Coronary artery (tissue), 2 donors: Measurements from ENCODE around the gene MACROD2.
A peak's percentile ranks its signal among the peaks of the same experiment; 100 is the strongest.

Experiments
- DNase-seq: peaks from one replicate; pipeline ENCODE4 v3.0.0-alpha.2; 2017; ENCODE audit warnings: low spot score
- H3K27ac ChIP-seq, 2 donors: fragments of 200-600 bp; sonication (generic); one replicate each; pipeline ENCODE4 v1.5.1; 2016 to 2019
- H3K4me3 ChIP-seq: fragments of 200-600 bp; sonication (generic); 2 replicates; pipeline ENCODE4 v1.5.1; 2016; ENCODE audit warnings: mild to moderate bottlenecking, moderate library complexity
- TF ChIP-seq, protein P1 (sequence below): fragments of 200-600 bp; sonication (generic); IDR thresholded peaks from one replicate; pipeline ENCODE4 v1.5.1; 2019; ENCODE audit warnings: antibody characterized with exemption

Gene MACROD2

DNA sequence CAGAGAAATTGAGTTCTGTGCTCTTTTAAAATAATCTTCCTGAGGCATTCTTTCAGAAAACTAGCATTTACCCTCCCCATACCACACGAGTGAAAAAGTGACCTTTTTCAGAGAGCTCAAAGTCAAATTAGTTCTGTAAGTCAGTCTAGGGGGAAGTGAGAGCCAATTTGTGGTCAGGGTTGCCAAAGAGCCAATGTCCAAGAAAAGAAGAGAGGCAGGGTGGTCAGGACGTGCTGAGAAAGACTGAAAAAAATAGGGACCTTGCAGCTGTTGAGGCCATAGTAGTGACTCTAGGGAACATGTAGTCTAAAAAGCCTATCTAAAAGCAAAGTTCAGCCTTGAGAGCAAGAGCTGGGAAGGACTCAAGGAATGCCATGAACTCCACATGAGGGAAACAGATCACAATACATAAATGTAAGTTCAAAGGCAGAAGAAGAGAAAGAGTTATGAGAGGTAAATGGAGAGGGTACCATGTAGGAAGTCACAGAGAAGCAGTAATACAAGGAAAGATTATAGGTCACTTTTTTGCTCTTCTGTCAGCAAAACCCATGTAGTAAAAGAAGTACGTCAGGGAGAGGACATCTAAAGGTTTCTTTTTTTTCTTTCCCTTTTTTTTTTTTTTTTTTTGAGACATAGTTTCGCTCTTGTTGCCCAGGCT is 907.2 kb downstream of the MACROD2 start:
- no peak for DNase-seq
- TF ChIP-seq, protein P1, sequence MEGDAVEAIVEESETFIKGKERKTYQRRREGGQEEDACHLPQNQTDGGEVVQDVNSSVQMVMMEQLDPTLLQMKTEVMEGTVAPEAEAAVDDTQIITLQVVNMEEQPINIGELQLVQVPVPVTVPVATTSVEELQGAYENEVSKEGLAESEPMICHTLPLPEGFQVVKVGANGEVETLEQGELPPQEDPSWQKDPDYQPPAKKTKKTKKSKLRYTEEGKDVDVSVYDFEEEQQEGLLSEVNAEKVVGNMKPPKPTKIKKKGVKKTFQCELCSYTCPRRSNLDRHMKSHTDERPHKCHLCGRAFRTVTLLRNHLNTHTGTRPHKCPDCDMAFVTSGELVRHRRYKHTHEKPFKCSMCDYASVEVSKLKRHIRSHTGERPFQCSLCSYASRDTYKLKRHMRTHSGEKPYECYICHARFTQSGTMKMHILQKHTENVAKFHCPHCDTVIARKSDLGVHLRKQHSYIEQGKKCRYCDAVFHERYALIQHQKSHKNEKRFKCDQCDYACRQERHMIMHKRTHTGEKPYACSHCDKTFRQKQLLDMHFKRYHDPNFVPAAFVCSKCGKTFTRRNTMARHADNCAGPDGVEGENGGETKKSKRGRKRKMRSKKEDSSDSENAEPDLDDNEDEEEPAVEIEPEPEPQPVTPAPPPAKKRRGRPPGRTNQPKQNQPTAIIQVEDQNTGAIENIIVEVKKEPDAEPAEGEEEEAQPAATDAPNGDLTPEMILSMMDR: no peak
- Histone ChIP-seq H3K27ac (no peak overlapping the region), H3K4me3 (no peak overlapping the region)

DNA sequence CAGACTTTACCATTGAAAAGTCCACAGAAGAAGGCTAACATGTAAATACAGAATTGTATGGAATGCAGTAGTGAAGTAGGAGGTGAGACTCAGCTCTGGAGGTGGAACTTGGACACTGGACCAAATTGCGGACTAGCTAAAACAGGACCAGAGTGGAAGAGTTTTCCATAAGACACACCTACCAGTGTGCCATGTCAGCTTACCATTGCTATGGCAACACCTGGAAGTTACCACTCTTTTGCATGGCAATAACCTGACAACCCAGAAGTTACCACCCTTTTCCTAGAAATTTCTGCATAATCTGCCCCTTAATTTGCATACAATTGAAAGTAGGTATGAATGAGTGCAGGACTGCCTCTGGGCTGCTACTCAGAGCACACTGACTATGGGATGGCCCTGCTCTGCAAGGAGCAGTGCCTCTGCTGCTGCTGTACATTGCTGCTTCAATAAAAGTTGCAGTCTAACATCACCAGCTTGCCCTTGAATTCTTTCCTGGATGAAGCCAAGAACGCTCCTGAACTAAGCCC is 911.7 kb downstream of the MACROD2 start:
- H3K27ac ChIP-seq: no peak overlapping the region
- DNase-seq: no peak
- TF ChIP-seq, protein P1: no peak
- no peak overlapping the region for H3K4me3 ChIP-seq

DNA sequence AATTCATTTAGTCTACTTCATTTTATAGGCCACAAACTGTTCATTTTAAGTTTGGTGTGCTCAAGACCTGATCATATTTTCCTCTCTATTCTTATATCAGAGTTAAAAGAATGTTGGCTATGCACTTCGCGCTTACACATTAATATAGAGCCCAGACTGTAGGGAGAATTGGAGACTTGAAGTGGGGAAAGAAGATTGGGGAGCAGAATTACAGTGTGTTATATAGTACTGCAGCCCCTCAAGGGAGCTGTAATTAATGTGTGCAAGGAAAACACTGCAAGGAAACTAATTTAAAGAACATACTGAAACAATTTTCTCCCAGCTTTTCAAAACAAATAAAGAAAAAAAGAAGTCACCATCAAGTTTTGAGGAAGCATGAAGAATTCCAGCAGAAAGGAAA is 914.8 kb downstream of the MACROD2 start:
- Histone ChIP-seq H3K27ac (no peak overlapping the region), H3K4me3 (no peak overlapping the region)
- TF ChIP-seq, protein P1: no peak
- no peak for DNase-seq

DNA sequence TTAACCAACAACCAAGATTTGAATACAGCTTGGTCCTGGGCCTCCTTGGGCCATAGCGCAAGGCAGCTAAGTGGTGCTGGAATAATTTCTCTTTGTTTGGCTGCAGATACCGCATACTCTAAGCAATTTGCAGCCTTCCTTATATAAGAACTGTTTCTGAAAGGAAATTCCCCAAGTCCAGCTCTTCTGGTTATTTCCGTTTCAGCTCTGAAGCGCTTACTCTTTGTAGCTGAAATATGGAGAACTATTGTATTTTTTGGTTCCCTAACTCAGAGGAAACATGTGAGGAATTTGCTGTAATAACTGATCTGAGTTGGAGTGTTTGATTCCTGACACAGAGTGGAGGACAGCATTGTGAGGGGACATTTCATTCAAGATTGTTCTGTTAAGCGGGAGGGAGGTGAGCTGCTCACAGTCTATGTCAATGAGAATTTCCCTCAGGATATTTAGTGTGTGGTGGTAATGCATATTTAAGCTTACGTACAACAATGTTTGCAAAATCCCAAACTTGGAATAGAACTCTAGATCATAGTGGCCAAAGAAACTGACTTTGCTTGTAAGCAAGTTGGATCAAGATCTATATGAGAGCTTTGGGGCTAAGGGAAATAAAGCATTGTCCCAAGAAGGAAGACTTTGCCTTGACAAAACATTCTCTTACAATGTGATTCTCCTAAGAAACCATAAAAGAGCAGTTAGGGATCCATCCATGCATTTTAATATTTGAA is 918.7 kb downstream of the MACROD2 start:
- Histone ChIP-seq H3K27ac (no peak overlapping the region), H3K4me3 (no peak overlapping the region)
- TF ChIP-seq, protein P1: no peak
- DNase-seq: no peak

DNA sequence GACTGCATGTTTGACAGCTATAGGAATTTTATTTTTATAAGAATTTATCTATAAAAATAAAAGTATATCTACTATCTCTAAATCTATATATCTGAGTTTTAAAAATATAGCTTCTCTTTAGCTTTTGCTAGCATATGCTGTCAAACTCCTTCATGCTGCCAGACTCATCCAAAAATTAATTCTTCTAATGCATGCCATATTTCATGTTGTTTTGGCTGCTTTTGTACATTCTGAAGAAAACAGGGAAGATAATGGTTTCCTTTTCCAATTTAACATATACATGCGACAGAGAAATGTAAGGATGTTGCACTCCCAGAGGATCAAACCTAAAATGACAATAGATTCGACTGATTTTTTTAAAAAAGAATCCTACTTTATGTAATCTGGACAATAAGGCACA is 919.3 kb downstream of the MACROD2 start:
- Histone ChIP-seq H3K27ac (no peak overlapping the region), H3K4me3 (no peak overlapping the region)
- TF ChIP-seq, protein P1: no peak
- no peak for DNase-seq

DNA sequence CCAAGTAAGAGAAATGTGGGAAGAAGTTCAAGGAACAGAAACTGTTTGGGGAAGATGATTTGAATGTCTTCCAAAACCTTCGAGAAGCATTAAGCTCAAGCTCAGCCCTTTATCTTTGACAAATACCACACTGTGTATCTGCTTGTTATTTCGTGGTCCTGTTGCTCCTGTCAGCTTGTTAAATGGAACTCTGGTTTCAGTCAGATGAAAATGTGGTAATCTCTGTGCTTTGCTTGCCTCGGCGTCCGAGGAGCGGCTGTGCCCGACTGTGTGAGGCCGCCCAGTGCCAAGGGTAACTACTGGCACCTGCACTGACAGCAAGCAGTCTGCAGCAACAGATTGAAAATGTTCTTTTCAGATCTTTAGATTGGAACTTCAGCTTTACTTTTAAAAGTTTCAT is 920.0 kb downstream of the MACROD2 start:
- H3K4me3 ChIP-seq: peak overlapping the region; percentile 38
- no peak overlapping the region for H3K27ac ChIP-seq
- DNase-seq: no peak
- TF ChIP-seq, protein P1: no peak
